ENCODE results near the gene AARSD1.

GRCh38 chr17:42913522-42913921 lies 50.7 kb downstream of the AARSD1 start:
- no peak for TF ChIP-seq HDGF (IDR thresholded peaks at IDR 0.05; ENCODE audit: borderline replicate concordance)
- no peak for TF ChIP-seq LEF1 (IDR thresholded peaks at IDR 0.05; ENCODE audit: borderline replicate concordance)
- TF ChIP-seq FOXM1 (IDR thresholded peaks at IDR 0.05; ENCODE audit: borderline replicate concordance): no peak
- TF ChIP-seq SUZ12 (IDR thresholded peaks at IDR 0.05): no peak
